ENCODE data around the gene PIMREG. TPM values are rescaled to one million over a fixed set of nuclear protein-coding genes. Genes with fewer than 3 reads are reported as not detected.

PIMREG gene
- total RNA-seq, 1 donor from 2014 or later: 0.27 TPM

- peaks cover 2% of the 10 kb centered on the region for H3K4me1 Mint-ChIP-seq
- CTCF ChIA-PET: no interaction called here
- no peak overlapping the region for H3K27ac Mint-ChIP-seq
- TF ChIP-seq, protein P1, sequence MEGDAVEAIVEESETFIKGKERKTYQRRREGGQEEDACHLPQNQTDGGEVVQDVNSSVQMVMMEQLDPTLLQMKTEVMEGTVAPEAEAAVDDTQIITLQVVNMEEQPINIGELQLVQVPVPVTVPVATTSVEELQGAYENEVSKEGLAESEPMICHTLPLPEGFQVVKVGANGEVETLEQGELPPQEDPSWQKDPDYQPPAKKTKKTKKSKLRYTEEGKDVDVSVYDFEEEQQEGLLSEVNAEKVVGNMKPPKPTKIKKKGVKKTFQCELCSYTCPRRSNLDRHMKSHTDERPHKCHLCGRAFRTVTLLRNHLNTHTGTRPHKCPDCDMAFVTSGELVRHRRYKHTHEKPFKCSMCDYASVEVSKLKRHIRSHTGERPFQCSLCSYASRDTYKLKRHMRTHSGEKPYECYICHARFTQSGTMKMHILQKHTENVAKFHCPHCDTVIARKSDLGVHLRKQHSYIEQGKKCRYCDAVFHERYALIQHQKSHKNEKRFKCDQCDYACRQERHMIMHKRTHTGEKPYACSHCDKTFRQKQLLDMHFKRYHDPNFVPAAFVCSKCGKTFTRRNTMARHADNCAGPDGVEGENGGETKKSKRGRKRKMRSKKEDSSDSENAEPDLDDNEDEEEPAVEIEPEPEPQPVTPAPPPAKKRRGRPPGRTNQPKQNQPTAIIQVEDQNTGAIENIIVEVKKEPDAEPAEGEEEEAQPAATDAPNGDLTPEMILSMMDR (IDR thresholded peaks at IDR 0.05): no peak
- DNase-seq (no peak), ATAC-seq (ENCODE audit: low read depth) (no peak)
- H3K4me3 Mint-ChIP-seq: no peak overlapping the region
- H3K27me3 Mint-ChIP-seq: peaks cover 33% of the 10 kb centered on the region
- intact Hi-C loops (cut with micrococcal nuclease): loop anchor here (5.0 kb wide), 1 partner anchor 730 kb away; no protein-coding TSS in a partner anchor
- no peaks in the 10 kb centered on the region for H3K36me3 Mint-ChIP-seq (ENCODE audit: low read depth)
- no peaks in the 10 kb centered on the region for H3K9me3 Mint-ChIP-seq
- POLR2A ChIA-PET: no interaction called here
These were observed 6.8 kb upstream of the PIMREG start for GRCh38 chr17:6437466-6437865.

GRCh38 chr17:6437956-6438355 lies 6.3 kb upstream of the PIMREG start:
- Mint-ChIP-seq H3K4me3 (no peak overlapping the region), H3K4me1 (peaks cover 2% of the 10 kb centered on the region), H3K9me3 (no peaks in the 10 kb centered on the region), H3K27ac (no peak overlapping the region), H3K36me3 (ENCODE audit: low read depth) (no peaks in the 10 kb centered on the region), H3K27me3 (peaks cover 33% of the 10 kb centered on the region)
- intact Hi-C loops (cut with micrococcal nuclease): loop anchor here (5.0 kb wide), 1 partner anchor 731 kb away; no protein-coding TSS in a partner anchor
- ATAC-seq (ENCODE audit: low read depth) (no peak), DNase-seq (no peak)
- TF ChIP-seq, protein P1 (IDR thresholded peaks at IDR 0.05): no peak
- ChIA-PET CTCF (no interaction called here), POLR2A (no interaction called here)

DNA sequence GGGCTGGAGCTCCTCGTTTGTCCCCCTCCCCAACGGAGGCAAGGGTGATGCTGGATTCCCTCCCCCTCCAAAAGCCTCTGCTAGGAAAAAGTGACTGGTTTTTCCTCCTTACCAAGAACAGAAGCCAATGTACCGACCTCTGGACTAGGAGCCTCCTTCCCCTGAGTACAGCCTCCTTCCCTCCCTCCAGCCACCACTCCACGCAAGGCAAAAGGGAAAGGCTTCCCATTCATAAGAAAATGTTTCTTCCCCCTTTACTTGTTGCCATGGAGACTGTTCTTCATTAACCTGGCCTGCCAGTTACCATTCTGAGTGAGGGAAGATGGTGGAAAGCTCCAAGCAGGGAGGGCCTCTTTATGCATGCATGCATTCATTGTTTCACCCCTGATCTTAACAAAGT lies 4.3 kb upstream of the PIMREG start:
- ChIA-PET POLR2A (no interaction called here), CTCF (no interaction called here)

GRCh38 chr17:6442775-6443174 lies 1.5 kb upstream of the PIMREG start:
- Mint-ChIP-seq H3K36me3 (ENCODE audit: low read depth) (no peaks in the 10 kb centered on the region), H3K4me1 (peaks cover 13% of the 10 kb centered on the region), H3K27me3 (peaks cover 18% of the 10 kb centered on the region), H3K27ac (no peak overlapping the region), H3K4me3 (no peak overlapping the region), H3K9me3 (no peaks in the 10 kb centered on the region)
- ChIA-PET POLR2A (no interaction called here), CTCF (interaction anchor here (1.0 to 1.9 kb wide), 2 partner anchors 11 to 855 kb away, joined by 3 to 4 read pairs; no protein-coding TSS in a partner anchor)
- ATAC-seq (ENCODE audit: low read depth): no peak
- intact Hi-C loops (cut with micrococcal nuclease): loop anchor here (5.0 kb wide), 2 partner anchors 570 to 1995 kb away; partner anchors contain the start of genes NDEL1 and RNASEK
- TF ChIP-seq, protein P1 (IDR thresholded peaks at IDR 0.05): no peak
- no peak for DNase-seq

More for the DNA sequence above, 4.3 kb upstream of the PIMREG start:
- TF ChIP-seq, protein P1 (IDR thresholded peaks at IDR 0.05): no peak
- peaks cover 29% of the 10 kb centered on the region for H3K27me3 Mint-ChIP-seq
- ATAC-seq (ENCODE audit: low read depth) (no peak), DNase-seq (no peak)
- no peak overlapping the region for H3K27ac Mint-ChIP-seq
- no peaks in the 10 kb centered on the region for H3K9me3 Mint-ChIP-seq
- no peak overlapping the region for H3K4me3 Mint-ChIP-seq
- intact Hi-C loops (cut with micrococcal nuclease): loop anchor here (5.0 kb wide), 3 partner anchors 572 to 1997 kb away; partner anchors contain the start of genes NDEL1 and RNASEK
- no peaks in the 10 kb centered on the region for H3K36me3 Mint-ChIP-seq (ENCODE audit: low read depth)
- peaks cover 15% of the 10 kb centered on the region for H3K4me1 Mint-ChIP-seq

DNA sequence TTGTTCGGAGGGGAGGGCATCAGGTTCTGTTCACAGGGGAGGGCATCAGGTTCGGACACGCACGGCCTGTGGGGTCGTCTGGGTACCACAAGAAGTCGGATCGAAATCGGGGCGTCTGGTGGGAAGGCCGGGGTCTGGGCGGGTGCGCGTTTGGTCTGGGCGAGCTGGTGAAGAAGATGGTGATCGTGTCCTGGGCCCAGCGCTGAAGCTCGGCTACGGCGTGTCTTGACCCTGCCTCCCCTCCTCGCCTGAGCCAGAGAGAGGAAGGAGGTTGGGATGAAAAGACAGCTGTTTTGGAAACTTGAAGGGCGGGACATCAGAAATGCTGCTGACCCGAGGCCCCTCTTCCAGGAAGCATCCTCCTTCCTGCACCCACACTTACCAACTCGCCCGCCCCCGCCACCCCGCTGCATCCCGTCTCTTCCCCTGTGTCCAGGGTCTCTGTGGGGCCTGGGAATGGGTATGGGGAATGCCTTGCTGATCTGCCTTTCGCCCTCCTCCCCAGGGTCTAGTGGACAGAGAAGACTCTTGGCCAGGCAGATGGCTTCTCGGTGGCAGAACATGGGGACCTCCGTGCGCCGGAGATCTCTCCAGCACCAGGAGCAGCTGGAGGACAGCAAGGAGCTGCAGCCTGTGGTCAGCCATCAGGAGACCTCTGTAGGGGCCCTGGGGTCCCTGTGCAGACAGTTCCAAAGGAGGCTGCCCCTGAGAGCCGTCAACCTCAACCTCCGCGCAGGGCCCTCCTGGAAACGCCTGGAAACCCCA lies 498 bp downstream of the PIMREG start:
- Mint-ChIP-seq H3K4me3 (peak overlapping the region; percentile 86), H3K4me1 (peaks cover 13% of the 10 kb centered on the region), H3K27ac (peak overlapping the region; percentile 63), H3K9me3 (no peaks in the 10 kb centered on the region), H3K27me3 (peaks cover 6% of the 10 kb centered on the region), H3K36me3 (ENCODE audit: low read depth) (no peaks in the 10 kb centered on the region)
- ChIA-PET CTCF (interaction anchor here (1.1 to 2.4 kb wide), 2 partner anchors 9 to 855 kb away, joined by 3 to 9 read pairs; no protein-coding TSS in a partner anchor), POLR2A (interaction anchor here (0.9 to 1.4 kb wide), 2 partner anchors 11 to 860 kb away, joined by 3 to 5 read pairs; no protein-coding TSS in a partner anchor)
- ATAC-seq (ENCODE audit: low read depth) (no peak), DNase-seq (no peak)
- TF ChIP-seq, protein P1 (IDR thresholded peaks at IDR 0.05): no peak
- intact Hi-C loops (cut with micrococcal nuclease): loop anchor here (1.0 to 5.0 kb wide), 4 partner anchors 11 to 1993 kb away; partner anchors contain the start of genes KIAA0753, NDEL1, RNASEK and TXNDC17

Data from activated B cell treated with CpG ODN at 0.5 μM for 24 hours (primary cell).